K562 (cell line): ENCODE data around the gene INPP1. TPM values are rescaled to one million over a fixed set of nuclear protein-coding genes. Genes with fewer than 3 reads are reported as not detected.

Source experiments
- BMI1 ChIP-seq: fragments of 150-350 bp; IDR thresholded peaks from 2 replicates; pipeline ENCODE4 v1.6.1; 2014; ENCODE audit warnings: low read length
- BRF1 ChIP-seq: IDR thresholded peaks from 3 replicates; pipeline ENCODE4 v1.6.1; 2011; ENCODE audit warnings: borderline replicate concordance, mild to moderate bottlenecking; ENCODE audit not compliant: insufficient read length; ENCODE audit errors: extremely low read depth
- ETV1 ChIP-seq: fragments of 450-650 bp; conservative IDR thresholded peaks from 2 replicates; pipeline ENCODE4 v1.6.1; 2016; ENCODE audit warnings: missing genetic modification characterization, control low read depth, low read depth, missing compliant biosample characterization
- EZH2 ChIP-seq: IDR thresholded peaks from 2 replicates; pipeline ENCODE4 v1.6.1; 2012; ENCODE audit warnings: low read depth, mild to moderate bottlenecking, inconsistent platforms, low read length, borderline replicate concordance
- FOXM1 ChIP-seq, 2 experiments: fragments of 450-650 bp in 1 of 2; sonication (generic) in 1 of 2; formaldehyde crosslinking in 1 of 2; IDR thresholded peaks; 2 replicates each; pipeline versions ENCODE4 v1.6.1 to v1.9.0; 2017 to 2022; ENCODE audit warnings: low read depth in 2 of 2, mild to moderate bottlenecking in 2 of 2, missing genetic modification reagents in 1 of 2, moderate library complexity in 1 of 2
- GATA2 ChIP-seq: sonication (generic); formaldehyde crosslinking; IDR thresholded peaks from 2 replicates; pipeline ENCODE4 v1.4.0; 2020; ENCODE audit warnings: mild to moderate bottlenecking, missing genetic modification reagents
- JUNB ChIP-seq: fragments of 450-650 bp; formaldehyde crosslinking; conservative IDR thresholded peaks from 2 replicates; pipeline ENCODE4 v1.4.0; 2020; ENCODE audit warnings: mild to moderate bottlenecking
- MNT ChIP-seq, 2 experiments: fragments of 450-650 bp; conservative IDR thresholded peaks; 2 replicates each; pipeline ENCODE4 v1.6.1; 2017; ENCODE audit warnings: mild to moderate bottlenecking in 2 of 2, moderate library complexity in 2 of 2
- NFRKB ChIP-seq: fragments of 450-650 bp; IDR thresholded peaks from 2 replicates; pipeline ENCODE4 v1.6.1; 2016; ENCODE audit warnings: low read depth
- PRDM10 ChIP-seq: fragments of 450-650 bp; IDR thresholded peaks from 2 replicates; pipeline ENCODE4 v1.6.1; 2018; ENCODE audit not compliant: partially characterized antibody
- RUNX1 ChIP-seq: sonication (generic); IDR thresholded peaks from 2 replicates; pipeline ENCODE4 v1.6.1; 2016; ENCODE audit warnings: antibody characterized with exemption, low read depth
- SETDB1 ChIP-seq: IDR thresholded peaks from one replicate; pipeline ENCODE4 v1.6.1; 2012; ENCODE audit warnings: low read length, control low read depth, inconsistent platforms
- SIN3A ChIP-seq, 2 experiments: fragments of 150-350 bp in 1 of 2; IDR thresholded peaks; 2 replicates each; pipeline ENCODE4 v1.6.1; 2011 to 2016; ENCODE audit warnings: borderline replicate concordance in 2 of 2, low read depth in 2 of 2, low read length in 2 of 2, mild to moderate bottlenecking in 2 of 2, moderate library complexity in 2 of 2; ENCODE audit not compliant: control insufficient read depth in 1 of 2
- SMARCA4 ChIP-seq: fragments of 450-650 bp; IDR thresholded peaks from 2 replicates; pipeline ENCODE4 v1.6.1; 2016
- ZNF644 ChIP-seq: fragments of 200-800 bp; sonication (Bioruptor generic); IDR thresholded peaks from 2 replicates; pipeline ENCODE4 v1.6.1; 2016; ENCODE audit warnings: low read depth, missing genetic modification characterization, missing compliant biosample characterization
- ZNF740 ChIP-seq, 3 experiments: fragments of 200-800 bp in 1 of 3; sonication (Bioruptor generic) in 1 of 3; sonication (generic) in 1 of 3; formaldehyde crosslinking in 1 of 3; IDR thresholded peaks; 2 replicates each; pipeline versions ENCODE4 v1.6.1 to v1.8.0; 2016 to 2022; ENCODE audit warnings: mild to moderate bottlenecking in 2 of 3, missing compliant biosample characterization in 2 of 3, missing genetic modification characterization in 2 of 3, missing genetic modification reagents in 1 of 3
- ZNF785 ChIP-seq: fragments of 250-450 bp; sonication (Bioruptor Pico); IDR thresholded peaks from 2 replicates; pipeline ENCODE4 v1.4.0; 2020; ENCODE audit warnings: mild to moderate bottlenecking
- polyA plus RNA-seq, 8 experiments: library from polyadenylated mRNA; depleted of rRNA in 4 of 8; stranded (reverse) in 5 of 8; unstranded in 3 of 8; fragments of >200 nt; fragmentation: Nextera tagmentation in 2 of 8; fragmentation: Illumina TruSeq in 1 of 8; extraction: Ambion mirVana in 2 of 8; extraction: Trizol in 1 of 8; gene quantifications; 2 replicates each; pipeline versions ENCODE4 v1.2.1 to v1.2.3, GENCODE V29; 2011 to 2014; ENCODE audit warnings: inconsistent platforms in 1 of 8, missing spikeins in 1 of 8
- total RNA-seq, 7 experiments: library from RNA; depleted of rRNA in 6 of 7; stranded (reverse); fragments of >200 nt in 6 of 7; fragmentation: Illumina TruSeq in 2 of 7; extraction: Trizol in 2 of 7; gene quantifications; 2 replicates each; pipeline versions ENCODE4 v1.2.1 to v1.2.3, GENCODE V29; 2011 to 2021; ENCODE audit warnings: low replicate concordance in 1 of 7
- TF ChIP-seq, protein P1 (sequence below): fragments of 450-650 bp; IDR thresholded peaks from 2 replicates; pipeline ENCODE4 v1.6.1; 2016; ENCODE audit warnings: antibody characterized with exemption

The INPP1 gene
- total and polyA plus RNA-seq, 9 of the 15 experiments (the other 6 are each of a cell fraction or from before 2014, with no cell fraction given), result 3.7 to 11.8 (median 6.5) TPM

DNA sequence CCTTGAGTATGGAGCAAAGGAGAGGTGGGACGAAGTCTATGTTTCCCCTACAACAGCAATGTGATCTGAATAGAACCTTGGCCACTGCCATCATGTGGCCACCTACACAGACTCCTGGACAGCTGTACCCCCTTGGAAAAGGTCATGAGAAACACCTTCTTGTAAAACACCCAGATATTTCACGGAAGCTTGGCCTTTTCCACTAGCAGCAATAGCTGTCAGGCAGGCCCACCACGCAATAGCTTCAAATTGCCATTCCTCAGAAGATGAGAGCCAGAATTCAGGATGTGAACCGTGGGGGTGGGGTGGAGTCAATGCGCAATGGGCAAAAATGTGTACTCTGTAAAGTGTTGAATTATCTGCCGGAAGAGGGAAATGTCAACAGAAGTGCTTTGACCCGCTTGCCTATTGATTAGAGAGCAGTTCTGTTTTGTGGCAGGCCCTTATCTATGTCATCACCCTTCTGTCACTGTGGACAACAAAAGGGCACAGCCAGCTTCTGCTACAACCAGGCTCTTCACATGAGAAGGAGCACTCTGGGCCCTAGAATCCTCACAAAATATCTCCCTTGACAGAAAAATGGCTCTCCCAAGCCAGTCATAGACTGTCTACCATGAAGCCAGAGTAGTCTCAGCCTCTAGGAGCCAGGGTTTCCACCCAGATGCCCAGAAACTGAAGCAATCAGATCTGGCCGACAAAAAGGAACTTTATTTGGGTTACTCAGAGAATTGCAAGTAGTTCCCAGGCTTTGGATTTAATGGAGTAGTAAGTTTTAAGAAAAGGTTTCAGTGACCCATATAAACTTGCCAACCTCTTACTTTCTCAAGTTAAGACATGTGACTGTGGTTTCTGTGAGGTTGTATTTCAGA lies 9.5 kb downstream of the INPP1 start (continued):
- peak; percentile 18 for TF ChIP-seq PRDM10
- TF ChIP-seq ZNF740 (CRISPR knock-in tag; IDR thresholded peaks at IDR 0.05), result no peak
- no peak for TF ChIP-seq ZNF740 (tag; IDR thresholded peaks at IDR 0.05)
- no peak for TF ChIP-seq JUNB (CRISPR knock-in tag)
- peak; percentile 74 for TF ChIP-seq GATA2
- peak; percentile 63 for TF ChIP-seq NFRKB
- TF ChIP-seq, protein P1, sequence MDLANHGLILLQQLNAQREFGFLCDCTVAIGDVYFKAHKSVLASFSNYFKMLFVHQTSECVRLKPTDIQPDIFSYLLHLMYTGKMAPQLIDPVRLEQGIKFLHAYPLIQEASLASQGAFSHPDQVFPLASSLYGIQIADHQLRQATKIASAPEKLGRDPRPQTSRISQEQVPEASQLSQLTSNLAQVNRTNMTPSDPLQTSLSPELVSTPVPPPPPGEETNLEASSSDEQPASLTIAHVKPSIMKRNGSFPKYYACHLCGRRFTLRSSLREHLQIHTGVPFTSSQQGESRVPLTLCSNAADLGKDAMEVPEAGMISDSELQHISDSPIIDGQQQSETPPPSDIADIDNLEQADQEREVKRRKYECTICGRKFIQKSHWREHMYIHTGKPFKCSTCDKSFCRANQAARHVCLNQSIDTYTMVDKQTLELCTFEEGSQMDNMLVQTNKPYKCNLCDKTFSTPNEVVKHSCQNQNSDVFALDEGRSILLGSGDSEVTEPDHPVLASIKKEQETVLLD, result peak; percentile 47; the same call in 1 of the 2 replicates
- TF ChIP-seq ZNF644 (tag), result no peak
- TF ChIP-seq SETDB1, result no peak
- peak; percentile 74 for TF ChIP-seq ETV1
- no peak; the same call in 1 of the 2 replicates for TF ChIP-seq FOXM1 (IDR thresholded peaks at IDR 0.05; ENCODE audit: low read depth)
- no peak for TF ChIP-seq FOXM1 (CRISPR knock-in tag; IDR thresholded peaks at IDR 0.05; ENCODE audit: low read depth)
- no peak for TF ChIP-seq EZH2
- TF ChIP-seq BMI1, result no peak
- no peak for TF ChIP-seq BRF1
- no peak for TF ChIP-seq ZNF785 (CRISPR knock-in tag)
- TF ChIP-seq SMARCA4, result peak; percentile 74
- TF ChIP-seq RUNX1, result no peak
- TF ChIP-seq MNT (conservative IDR thresholded peaks at IDR 0.05), result peak in 1 of 2 experiments; percentile 62; a peak in 1 of 4 replicates
- TF ChIP-seq SIN3A (IDR thresholded peaks at IDR 0.05; ENCODE audit: borderline replicate concordance in 2 of 2, control insufficient read depth in 1 of 2, low read depth in 2 of 2, low read length in 2 of 2), result no peak
